Limb (tissue), 2 donors: ENCODE data around the gene CANX.
"Not testable (repeated sequence)": the region's sequence is repeated elsewhere in the genome, so short reads cannot be mapped to it uniquely, and the experiment has no call there.

Source experiments
- DNase-seq, 2 donors: peaks; one replicate each; pipeline ENCODE4 v3.0.0-alpha.2; 2016; ENCODE audit errors: extremely low spot score in 2 of 2

The CANX gene

DNA sequence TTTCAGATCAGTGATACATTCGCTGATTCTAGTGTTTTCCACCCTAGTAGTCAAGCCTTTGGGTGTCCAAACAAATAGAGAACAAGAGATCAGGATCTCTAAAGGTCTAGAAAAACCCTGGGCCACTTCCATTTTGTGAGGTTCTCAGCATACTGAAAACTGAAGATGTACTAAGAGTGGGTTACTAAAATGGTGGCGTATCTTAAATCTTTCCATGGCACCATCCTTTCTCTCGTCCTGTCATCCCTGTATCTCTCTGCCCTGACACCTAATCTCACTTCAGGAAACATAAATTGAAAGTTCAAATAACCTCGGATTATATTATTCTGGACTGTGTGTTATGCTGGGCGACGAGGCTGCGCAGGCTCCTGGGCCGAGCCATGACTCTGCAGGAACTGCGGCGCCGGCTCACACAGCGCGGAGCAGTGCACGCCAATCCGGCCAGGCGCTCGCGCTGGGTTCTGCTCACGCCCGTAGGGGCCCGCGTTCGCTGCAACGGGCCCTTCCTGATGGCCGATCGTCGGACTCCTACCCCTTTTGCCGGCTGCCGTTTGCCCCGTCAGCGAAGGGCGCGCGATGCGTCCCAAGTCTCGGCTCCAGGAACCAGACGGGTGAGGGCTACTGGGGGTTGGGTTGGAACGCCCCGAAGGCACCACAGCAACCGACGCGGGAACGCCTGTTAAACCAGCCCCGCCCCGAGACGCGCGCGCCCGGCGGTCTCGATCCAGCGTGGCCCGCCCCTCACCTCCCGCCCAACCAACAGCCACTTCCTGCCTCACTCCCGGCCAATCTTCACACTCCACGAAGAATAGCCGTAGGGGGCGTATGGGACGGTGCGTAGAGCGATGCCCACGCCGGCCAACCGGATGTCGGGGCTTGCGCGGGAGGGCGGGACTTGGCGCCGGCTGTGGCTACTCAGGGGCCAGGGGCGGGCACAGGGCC, 503 bp upstream of the CANX start:
- DNase-seq = peak; percentile 99 to 100

GRCh38 chr5:179699616-179700237, 960 bp downstream of the CANX start:
- DNase-seq = peak in 1 of 2 donors; percentile 36

- no peak for DNase-seq
These were observed 1.7 kb downstream of the CANX start for GRCh38 chr5:179700401-179700918.

- DNase-seq = no peak
These were observed 17.5 kb downstream of the CANX start for GRCh38 chr5:179716286-179716685.

DNA sequence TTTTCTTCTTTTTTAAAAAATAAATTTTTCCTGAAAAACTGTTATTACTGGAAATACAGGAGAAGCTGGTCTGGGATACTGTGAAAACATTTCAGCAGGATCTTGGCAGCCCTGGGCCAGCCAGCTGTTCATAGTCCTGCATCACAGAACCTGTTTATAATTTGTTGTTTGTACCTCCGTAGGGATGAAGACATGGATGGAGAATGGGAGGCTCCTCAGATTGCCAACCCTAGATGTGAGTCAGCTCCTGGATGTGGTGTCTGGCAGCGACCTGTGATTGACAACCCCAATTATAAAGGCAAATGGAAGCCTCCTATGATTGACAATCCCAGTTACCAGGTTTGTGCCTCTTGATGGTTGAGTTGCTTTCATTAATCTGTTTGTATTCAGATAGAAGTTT, 21.5 kb downstream of the CANX start:
- DNase-seq = no peak

DNA sequence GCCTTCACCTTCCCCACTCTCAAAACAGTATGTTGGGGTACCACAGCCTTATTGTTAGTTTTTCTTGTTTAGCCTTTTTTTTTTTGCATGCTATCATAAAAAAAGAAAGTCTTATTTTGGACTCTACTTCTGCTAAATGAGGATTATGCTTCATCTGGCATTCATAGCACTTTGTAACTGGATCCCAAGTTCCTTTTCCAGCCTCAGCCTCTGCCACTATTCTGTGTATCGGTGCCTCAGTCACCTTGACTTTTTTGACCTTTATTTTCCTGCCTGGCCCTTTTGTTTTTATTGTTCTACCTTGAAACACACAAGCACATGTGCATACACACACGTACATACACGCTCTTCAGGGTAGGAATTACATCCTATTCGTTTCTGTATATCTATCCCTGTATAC, 25.4 kb downstream of the CANX start:
- no peak for DNase-seq

DNA sequence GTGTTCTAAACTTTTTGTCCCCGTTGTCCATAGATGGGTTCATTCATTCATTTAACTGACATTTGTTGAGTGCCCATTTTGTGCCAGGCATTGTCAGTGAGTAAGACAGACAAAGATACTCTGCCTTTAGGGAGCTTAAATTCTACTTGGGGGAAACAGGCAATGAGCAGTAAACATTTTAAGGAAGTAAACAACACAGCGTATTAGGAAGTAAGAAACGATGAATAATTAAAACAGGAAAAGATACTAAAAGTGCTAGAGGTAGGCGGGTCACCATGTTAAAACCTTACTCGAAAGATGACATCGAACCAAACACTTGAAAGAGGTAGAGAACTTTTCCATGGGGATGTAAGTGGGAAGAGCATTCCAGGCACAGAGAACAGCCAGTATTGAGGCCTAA, 28.3 kb downstream of the CANX start:
- DNase-seq = no peak

- DNase-seq = no peak
These were observed 30.5 kb downstream of the CANX start for GRCh38 chr5:179729303-179729702.

DNA sequence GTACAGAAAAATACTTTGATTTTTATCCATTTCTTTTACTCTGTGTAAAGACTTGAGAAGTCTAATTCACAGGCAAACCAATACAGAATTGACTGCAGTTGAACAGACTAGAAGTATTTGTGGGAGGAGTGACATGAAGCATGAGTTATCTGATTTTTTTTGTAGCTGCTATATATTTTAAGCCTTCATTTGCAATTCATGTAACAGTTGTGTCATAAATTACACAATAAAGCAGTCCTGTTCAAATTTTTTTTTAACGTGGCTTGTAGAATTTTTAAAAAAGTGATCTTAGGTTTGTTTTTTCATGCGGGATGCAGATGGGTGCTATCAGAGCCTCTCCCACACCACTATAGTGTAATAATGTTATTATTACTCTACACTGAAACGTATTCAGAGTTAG, 31.0 kb downstream of the CANX start:
- no peak for DNase-seq

- DNase-seq = no peak
These were observed 31.6 kb downstream of the CANX start for GRCh38 chr5:179730356-179730755.

GRCh38 chr5:179730852-179731251, 32.1 kb downstream of the CANX start:
- DNase-seq = no peak

- no peak for DNase-seq
These were observed 33.1 kb downstream of the CANX start for GRCh38 chr5:179731791-179732411.

DNA sequence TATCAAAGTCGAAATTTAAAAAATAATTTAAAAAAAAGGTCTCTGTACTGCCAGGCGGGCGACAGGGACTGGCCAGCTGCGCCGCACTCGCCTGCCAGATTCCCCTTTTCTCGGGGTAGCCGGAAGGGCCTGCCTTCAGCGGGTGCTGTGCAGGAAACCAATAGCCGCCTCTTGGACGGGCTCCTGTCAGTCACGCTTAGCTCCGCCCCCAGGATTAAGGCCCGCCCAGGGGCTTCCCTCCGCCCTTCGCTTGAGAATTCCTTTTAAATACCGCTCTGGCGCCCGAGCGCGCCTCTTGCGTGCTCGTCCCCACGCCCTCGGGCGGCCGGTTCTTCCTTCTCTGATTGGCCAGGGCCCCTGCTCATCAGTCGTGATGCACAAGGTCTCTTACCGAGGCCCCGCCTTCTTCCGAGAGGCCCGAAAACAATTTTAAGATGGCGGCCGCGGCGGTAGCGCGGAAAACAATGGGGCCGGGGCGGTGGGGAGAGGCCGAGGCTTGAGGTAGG, 33.7 kb downstream of the CANX start, which contains the start of gene MAML1:
Gene MAML1, plus strand, starts transcription at position 411 of the 506 bp plus-strand sequence. CDS start 291 bp downstream, outside the sequence.
- peak; percentile 99 to 100 for DNase-seq

GRCh38 chr5:179732918-179733771, 34.4 kb downstream of the CANX start:
- peak; percentile 21 to 72 for DNase-seq

- no peak for DNase-seq
These were observed 35.0 kb downstream of the CANX start for GRCh38 chr5:179733772-179734126.

DNA sequence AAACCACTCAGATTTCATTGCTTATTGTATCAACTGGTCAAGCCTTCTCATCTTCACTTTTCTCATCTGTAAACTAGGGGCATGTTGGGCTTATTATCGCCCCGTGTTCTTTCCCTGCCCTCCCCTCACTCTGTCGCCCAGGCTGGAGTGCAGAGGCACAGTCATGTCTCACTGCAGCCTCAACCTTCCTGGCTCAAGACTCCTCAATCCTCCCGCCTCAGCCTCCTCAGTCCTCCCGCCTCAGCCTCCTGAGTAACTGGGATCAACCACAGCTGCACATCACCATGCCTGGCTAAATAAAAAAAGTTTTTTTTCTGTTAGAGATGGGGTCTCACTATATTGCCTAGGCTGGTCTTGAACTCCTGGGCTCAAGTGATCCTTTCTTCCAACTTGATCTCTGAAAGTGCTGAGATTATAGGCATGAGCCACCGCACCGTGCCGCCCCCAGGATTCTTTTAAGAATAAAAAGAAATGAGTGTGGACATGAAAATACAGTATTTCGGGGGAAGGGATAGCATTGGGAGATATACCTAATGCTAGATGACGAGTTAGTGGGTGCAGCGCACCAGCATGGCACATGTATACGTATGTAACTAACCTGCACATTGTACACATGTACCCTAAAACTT, 35.9 kb downstream of the CANX start:
- no peak for DNase-seq

GRCh38 chr5:179738742-179739141, 40.0 kb downstream of the CANX start:
- DNase-seq = no peak

DNA sequence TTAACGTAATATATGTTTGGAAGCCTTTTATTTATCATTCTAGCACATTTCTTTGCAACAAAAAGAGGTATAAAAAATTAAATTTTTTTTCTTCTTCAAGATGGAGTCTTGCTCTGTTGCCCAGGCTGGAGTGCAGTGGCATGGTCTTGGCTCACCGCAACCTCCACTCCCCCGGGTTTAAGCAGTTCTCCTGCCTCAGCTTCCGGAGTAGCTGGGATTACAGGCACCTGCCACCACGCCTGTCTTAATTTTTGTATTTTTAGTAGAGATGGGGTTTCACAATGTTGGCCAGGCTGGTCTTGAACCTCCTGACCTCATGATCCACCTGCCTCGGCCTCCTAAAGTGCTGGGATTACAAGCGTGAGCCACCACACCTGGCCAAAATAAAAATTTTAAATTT, 45.3 kb downstream of the CANX start:
- DNase-seq = not testable (repeated sequence)

DNA sequence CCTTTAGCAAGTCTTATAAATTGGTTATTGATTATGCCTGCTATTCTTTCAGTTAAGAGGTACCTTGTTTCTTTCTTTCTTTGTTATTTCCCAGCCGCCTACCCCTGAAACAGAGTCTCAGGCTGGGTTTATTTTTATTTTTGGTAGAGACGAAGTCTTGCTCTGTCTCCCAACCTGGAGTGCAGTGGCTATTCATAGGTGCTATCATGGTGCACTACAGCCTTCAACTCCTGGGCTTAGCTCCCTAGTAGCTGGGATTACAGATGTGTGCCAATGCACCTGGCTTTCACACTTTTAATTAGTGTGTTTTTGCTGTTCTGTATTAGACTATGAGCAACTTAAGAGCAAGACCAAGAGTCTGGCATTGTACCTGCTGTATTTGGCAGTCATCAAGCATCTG, 48.1 kb downstream of the CANX start:
- DNase-seq = no peak

DNA sequence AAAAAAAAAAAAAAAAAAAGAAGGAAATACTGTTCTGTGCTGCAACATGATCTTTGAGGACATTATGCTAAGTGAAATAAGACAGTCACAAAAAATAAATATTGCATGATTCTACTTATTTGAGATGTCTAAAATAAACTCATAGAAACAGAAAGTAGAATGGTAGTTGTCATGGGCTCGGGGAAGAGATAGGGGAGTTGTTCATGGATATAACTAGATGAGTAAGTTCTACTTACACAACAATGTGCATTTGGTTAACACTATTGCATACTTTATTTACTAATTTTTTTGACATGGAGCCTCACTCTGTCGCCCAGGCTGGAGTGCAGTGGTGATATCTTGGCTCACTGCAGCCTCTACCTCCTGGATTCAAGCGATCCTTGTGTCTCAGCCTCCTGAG, 49.0 kb downstream of the CANX start:
- DNase-seq = no peak
